NAMALWA (cell line): ENCODE data around the gene FLOT1.

ENCODE experiments used
- DNase-seq: peaks from one replicate; pipeline ENCODE4 v3.0.0-alpha.2; 2015; ENCODE audit warnings: low spot score

Gene FLOT1

GRCh38 chr6:30679765-30680535 is 62.5 kb downstream of the FLOT1 start:
- DNase-seq = peak; percentile 33

DNA sequence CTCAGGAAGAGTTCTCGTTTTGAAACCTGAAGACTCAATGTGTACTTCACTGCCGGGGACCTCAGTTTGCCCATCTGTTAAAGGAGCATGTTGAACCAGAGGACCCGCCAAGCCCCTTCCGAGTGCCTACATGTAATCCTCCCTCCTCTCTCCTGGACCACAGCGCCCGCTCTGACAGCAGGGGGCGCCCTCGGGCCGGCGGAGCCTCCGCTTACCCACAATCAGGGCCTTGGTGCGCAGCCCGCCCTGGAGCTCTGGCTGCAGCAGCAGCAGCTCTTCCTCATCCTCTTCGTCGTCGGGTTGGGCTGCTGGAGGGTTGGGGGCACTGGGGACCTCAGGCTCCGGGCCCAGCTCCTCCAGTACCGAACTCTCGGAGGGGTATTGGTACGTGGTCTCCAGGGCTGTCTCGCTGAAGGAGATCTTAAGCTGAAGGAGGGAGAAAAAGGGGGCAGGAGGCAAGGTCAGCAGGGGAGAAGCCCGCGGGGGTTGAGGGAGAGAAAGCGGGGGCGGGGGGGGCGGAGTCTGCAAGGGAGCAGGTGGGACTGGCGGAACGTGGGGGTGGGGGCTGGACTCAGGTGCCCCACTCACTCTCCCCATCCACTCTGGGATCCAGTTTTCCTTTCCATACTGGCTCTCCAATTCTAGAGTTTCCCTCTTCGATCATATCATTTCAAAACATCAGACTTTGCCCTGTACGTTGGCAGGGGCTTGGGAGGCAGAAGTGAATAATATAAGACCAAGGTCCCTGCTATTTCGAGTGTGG is 63.3 kb downstream of the FLOT1 start:
- DNase-seq = peak; percentile 93
